GM12891 (cell line): ENCODE results near the gene SCARB1.

Experiments used
- POLR2A ChIP-seq: IDR thresholded peaks from 2 replicates; pipeline ENCODE4 v1.6.1; 2011; ENCODE audit warnings: low read depth, low read length, control low read depth
- SPI1 ChIP-seq: IDR thresholded peaks from 2 replicates; pipeline ENCODE4 v1.6.1; 2011; ENCODE audit warnings: low read depth, low read length, control low read depth

DNA sequence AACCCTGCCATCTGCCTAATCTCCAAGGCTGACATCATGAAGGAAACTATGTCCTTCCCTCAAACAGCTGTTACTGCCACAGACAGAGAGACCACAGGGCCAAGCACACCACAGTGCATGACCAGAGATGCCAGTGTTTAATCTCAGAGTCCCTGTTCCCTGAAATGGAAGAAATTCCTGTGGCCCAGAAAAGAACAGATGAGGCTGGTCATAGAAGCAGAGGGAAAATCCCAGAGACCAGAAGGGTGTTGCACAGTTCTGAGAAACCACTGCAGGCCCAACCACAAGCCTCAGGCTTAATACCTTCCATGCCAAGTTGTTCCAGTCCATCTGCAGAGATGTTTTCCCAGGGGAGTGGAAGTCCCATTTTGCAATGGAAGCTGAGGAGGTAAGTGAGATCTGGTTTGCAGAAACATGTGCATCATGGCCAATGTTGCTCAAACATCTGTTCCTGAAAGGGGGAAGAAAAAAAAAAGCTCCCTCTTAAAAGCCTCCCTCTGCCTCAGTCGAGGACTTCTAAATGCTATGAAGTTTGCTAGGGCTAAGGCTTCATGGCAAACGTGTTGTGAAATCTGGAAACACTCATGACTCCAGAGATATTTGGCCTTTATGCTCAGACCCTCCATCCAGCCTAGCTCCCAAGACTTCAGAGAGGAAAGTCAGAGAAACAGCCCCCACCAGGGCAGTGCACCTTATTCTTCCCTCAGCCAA, 98.6 kb downstream of the SCARB1 start:
- TF ChIP-seq SPI1 = no peak
- TF ChIP-seq POLR2A = no peak
